IgD-negative memory B cell (primary cell): Measurements from ENCODE around the gene NXN. TPM values are rescaled to one million over a fixed set of nuclear protein-coding genes. Genes with fewer than 3 reads are reported as not detected.
"Not testable (repeated sequence)": the region's sequence is repeated elsewhere in the genome, so short reads cannot be mapped to it uniquely, and the experiment has no call there.

Experiments used
- H3K27ac Mint-ChIP-seq, 3 donors: one replicate each; pipeline ENCODE4 v1.8.0; 2020 to 2022; ENCODE audit warnings: mild to moderate bottlenecking in 3 of 3, mixed read lengths in 3 of 3, moderate library complexity in 1 of 3
- H3K27me3 Mint-ChIP-seq: one replicate; pipeline ENCODE4 v1.8.0; 2021; ENCODE audit warnings: mixed read lengths
- H3K36me3 Mint-ChIP-seq: one replicate; pipeline ENCODE4 v1.8.0; 2020; ENCODE audit warnings: mild to moderate bottlenecking, mixed read lengths
- H3K4me1 Mint-ChIP-seq, 3 donors: one replicate each; pipeline ENCODE4 v1.8.0; 2020 to 2022; ENCODE audit warnings: mixed read lengths in 3 of 3, mild to moderate bottlenecking in 1 of 3
- H3K4me3 Mint-ChIP-seq, 4 donors: one replicate each; pipeline ENCODE4 v1.8.0; 2020 to 2022; ENCODE audit warnings: mild to moderate bottlenecking in 4 of 4, mixed read lengths in 4 of 4, moderate library complexity in 3 of 4
- H3K9me3 Mint-ChIP-seq, 3 donors: one replicate each; pipeline ENCODE4 v1.8.0; 2020 to 2021; ENCODE audit warnings: mixed read lengths in 3 of 3, mild to moderate bottlenecking in 1 of 3
- polyA plus RNA-seq: library from polyadenylated mRNA; unstranded; fragments of 300-500 nt; fragmentation: Illumina TruSeq; gene quantifications from one replicate; pipeline ENCODE4 v1.2.3, GENCODE V29; 2021

The NXN gene
- polyA plus RNA-seq, 1 donor from 2014 or later: 0.18 TPM

- peaks cover 9% of the 10 kb centered on the region for H3K27me3 Mint-ChIP-seq
- H3K36me3 Mint-ChIP-seq: peaks cover 2% of the 10 kb centered on the region
- H3K9me3 Mint-ChIP-seq: no peaks in the 10 kb centered on the region
- peaks cover 0 to 2% (median 0%) of the 10 kb centered on the region in 3 donors for H3K4me1 Mint-ChIP-seq
- H3K27ac Mint-ChIP-seq: no peak overlapping the region
- no peak overlapping the region for H3K4me3 Mint-ChIP-seq
These were observed 127.2 kb downstream of the NXN start for GRCh38 chr17:852349-852748.

GRCh38 chr17:851924-852323 lies 127.7 kb downstream of the NXN start:
- no peak overlapping the region for H3K27ac Mint-ChIP-seq
- H3K4me3 Mint-ChIP-seq: no peak overlapping the region
- H3K36me3 Mint-ChIP-seq: peaks cover 2% of the 10 kb centered on the region
- H3K9me3 Mint-ChIP-seq: no peaks in the 10 kb centered on the region
- peaks cover 10% of the 10 kb centered on the region for H3K27me3 Mint-ChIP-seq
- H3K4me1 Mint-ChIP-seq: peaks cover 0 to 3% (median 3%) of the 10 kb centered on the region in 3 donors

DNA sequence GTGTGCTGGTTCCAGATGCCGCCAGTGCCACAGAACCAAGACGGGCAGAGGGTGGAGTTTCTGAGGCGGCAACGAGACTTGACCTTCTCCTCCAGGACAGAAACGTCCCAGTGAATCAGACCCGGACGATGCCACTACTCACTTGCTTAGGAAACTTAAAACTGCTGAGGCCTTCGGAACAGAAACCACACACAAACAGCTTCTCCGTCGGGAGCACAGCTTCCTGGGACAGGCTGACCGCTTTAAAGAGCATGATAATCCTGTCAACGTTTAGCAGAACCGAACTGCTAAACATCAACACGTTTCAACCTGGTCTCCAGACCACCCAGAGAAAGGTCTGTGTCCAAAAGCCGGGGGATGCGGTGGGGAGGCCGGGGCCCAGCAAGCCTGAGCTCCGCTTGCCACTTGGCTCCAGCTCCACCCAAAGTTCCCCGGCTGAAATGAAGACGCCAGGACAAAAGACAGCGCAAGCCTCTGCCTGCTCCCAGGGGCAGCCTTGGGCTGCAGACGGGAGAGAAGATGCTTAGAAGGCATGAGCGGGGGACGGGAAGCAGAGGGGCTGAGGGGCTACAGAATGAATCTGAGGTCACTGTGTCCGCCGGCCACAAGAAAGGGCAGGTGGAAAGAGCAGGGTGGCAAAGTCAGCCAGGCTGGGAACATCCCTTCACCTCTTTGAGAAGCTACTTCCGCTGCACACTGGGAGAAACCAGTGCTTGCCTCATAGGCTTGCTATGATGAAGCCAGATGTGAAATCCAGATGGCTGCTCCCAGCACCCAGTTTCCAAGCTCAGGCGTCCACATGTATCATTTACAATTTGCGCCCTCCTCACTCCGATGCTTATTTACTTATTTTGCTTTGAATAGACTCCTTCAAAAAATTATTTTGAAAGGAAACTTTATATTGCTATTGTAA lies 128.5 kb downstream of the NXN start:
- Mint-ChIP-seq H3K36me3 (peaks cover 2% of the 10 kb centered on the region), H3K9me3 (no peaks in the 10 kb centered on the region), H3K27ac (no peak overlapping the region), H3K27me3 (peaks cover 16% of the 10 kb centered on the region), H3K4me1 (peaks cover 0 to 5% (median 3%) of the 10 kb centered on the region in 3 donors), H3K4me3 (no peak overlapping the region)

GRCh38 chr17:850086-850850 lies 129.3 kb downstream of the NXN start:
- H3K4me3 Mint-ChIP-seq: no peak overlapping the region
- H3K27me3 Mint-ChIP-seq: peaks cover 18% of the 10 kb centered on the region
- H3K36me3 Mint-ChIP-seq: peaks cover 2% of the 10 kb centered on the region
- H3K4me1 Mint-ChIP-seq: peaks cover 0 to 5% (median 3%) of the 10 kb centered on the region in 3 donors
- no peak overlapping the region for H3K27ac Mint-ChIP-seq
- no peaks in the 10 kb centered on the region for H3K9me3 Mint-ChIP-seq

- Mint-ChIP-seq H3K4me1 (peaks cover 0 to 5% (median 3%) of the 10 kb centered on the region in 3 donors), H3K27me3 (peaks cover 24% of the 10 kb centered on the region), H3K27ac (no peak overlapping the region)
These were observed 131.2 kb downstream of the NXN start for GRCh38 chr17:848402-848801.

DNA sequence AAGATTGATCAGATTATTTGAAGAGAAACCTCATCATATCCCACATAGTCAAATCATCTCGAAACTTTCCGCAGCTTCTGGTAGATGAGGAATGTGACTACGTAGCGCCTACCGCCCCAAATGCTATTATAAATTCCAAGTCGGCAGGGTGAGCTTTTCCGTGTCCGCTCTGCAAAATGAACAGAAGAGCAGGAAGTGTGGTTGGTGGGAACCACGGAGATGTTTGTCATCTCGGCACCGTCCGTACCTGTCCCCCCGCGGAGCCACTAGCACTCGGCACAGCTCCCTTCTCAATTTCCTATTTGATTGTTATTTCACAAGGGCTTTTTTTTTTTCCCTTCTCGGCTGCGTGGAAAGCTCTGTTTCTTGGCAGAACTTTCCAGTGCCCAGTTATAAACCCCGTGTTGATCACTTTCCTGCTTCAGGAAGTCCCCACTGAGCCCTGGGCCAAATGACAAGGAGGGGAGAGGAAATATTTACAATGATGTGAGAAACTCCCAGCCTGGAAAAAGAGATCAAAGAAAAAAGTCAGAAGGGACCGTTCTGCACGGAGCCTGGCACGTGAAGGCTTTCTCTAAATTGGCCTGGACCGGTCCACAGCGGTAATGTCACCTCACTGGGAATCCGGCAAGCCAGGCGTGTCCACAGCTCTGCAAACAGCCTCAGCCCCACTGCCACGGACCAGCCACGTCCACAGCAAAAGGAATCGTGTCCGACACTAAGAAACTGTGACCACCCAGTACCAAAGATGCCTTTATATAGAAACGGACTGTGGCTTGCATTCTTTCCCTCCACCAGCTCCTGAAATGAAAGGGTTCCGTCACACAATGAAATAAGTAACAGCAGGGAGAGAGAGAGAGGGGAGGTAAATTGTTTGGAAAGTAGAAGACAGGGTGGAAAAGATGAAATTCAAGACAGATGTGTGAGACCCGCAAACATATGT lies 132.4 kb downstream of the NXN start:
- H3K36me3 Mint-ChIP-seq: no peaks in the 10 kb centered on the region
- peaks cover 0 to 5% (median 4%) of the 10 kb centered on the region in 3 donors for H3K4me1 Mint-ChIP-seq
- peaks cover 24% of the 10 kb centered on the region for H3K27me3 Mint-ChIP-seq
- H3K27ac Mint-ChIP-seq: no peak overlapping the region
- no peaks in the 10 kb centered on the region for H3K9me3 Mint-ChIP-seq
- no peak overlapping the region for H3K4me3 Mint-ChIP-seq

More at GRCh38 chr17:848402-848801, 131.2 kb downstream of the NXN start:
- Mint-ChIP-seq H3K4me3 (no peak overlapping the region), H3K9me3 (no peaks in the 10 kb centered on the region), H3K36me3 (peaks cover under 1% of the 10 kb centered on the region)

DNA sequence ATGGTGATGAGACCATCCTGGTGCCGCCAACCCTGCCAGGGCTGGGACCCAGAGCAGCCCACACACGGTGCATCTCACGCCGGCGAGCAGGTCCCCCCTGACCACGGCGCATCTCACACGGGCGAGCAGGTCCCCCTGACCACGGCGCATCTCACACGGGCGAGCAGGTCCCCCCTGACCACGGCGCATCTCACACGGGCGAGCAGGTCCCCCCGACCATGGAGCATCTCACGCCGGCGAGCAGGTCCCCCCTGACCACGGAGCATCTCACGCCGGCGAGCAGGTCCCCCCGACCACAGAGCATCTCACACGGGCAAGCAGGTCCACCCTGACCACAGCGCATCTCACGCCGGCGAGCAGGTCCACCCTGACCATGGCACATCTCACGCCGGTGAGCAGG lies 138.3 kb downstream of the NXN start:
- H3K27ac Mint-ChIP-seq: no peak overlapping the region
- H3K36me3 Mint-ChIP-seq: no peaks in the 10 kb centered on the region
- peaks cover 0 to 3% (median 0%) of the 10 kb centered on the region in 3 donors for H3K4me1 Mint-ChIP-seq
- no peak overlapping the region for H3K4me3 Mint-ChIP-seq
- peaks cover 11% of the 10 kb centered on the region for H3K27me3 Mint-ChIP-seq
- H3K9me3 Mint-ChIP-seq: no peaks in the 10 kb centered on the region

- H3K9me3 Mint-ChIP-seq: no peaks in the 10 kb centered on the region
- no peak overlapping the region for H3K27ac Mint-ChIP-seq
- H3K36me3 Mint-ChIP-seq: no peaks in the 10 kb centered on the region
- H3K4me3 Mint-ChIP-seq: no peak overlapping the region
- H3K4me1 Mint-ChIP-seq: peaks cover 0 to 3% (median 0%) of the 10 kb centered on the region in 3 donors
- H3K27me3 Mint-ChIP-seq: peaks cover 3% of the 10 kb centered on the region
These were observed 141.1 kb downstream of the NXN start for GRCh38 chr17:838486-838885.

- H3K27ac Mint-ChIP-seq: no peak overlapping the region
- no peak overlapping the region for H3K4me3 Mint-ChIP-seq
- H3K27me3 Mint-ChIP-seq: no peaks in the 10 kb centered on the region
- H3K9me3 Mint-ChIP-seq: peaks cover 0 to 2% (median 2%) of the 10 kb centered on the region in 3 donors
- H3K36me3 Mint-ChIP-seq: no peaks in the 10 kb centered on the region
- H3K4me1 Mint-ChIP-seq: no peaks in the 10 kb centered on the region
These were observed 143.4 kb downstream of the NXN start for GRCh38 chr17:836151-836550.

GRCh38 chr17:835721-836120 lies 143.9 kb downstream of the NXN start:
- not testable (repeated sequence) for H3K27ac Mint-ChIP-seq, H3K4me1 Mint-ChIP-seq, H3K36me3 Mint-ChIP-seq, H3K4me3 Mint-ChIP-seq, H3K27me3 Mint-ChIP-seq, H3K9me3 Mint-ChIP-seq

GRCh38 chr17:835263-835662 lies 144.3 kb downstream of the NXN start:
- Mint-ChIP-seq H3K36me3 (no peaks in the 10 kb centered on the region), H3K4me3 (no peak overlapping the region), H3K4me1 (no peaks in the 10 kb centered on the region), H3K9me3 (peaks cover 0 to 2% (median 2%) of the 10 kb centered on the region in 3 donors), H3K27ac (no peak overlapping the region), H3K27me3 (no peaks in the 10 kb centered on the region)

- Mint-ChIP-seq H3K27me3 (peaks cover 3% of the 10 kb centered on the region), H3K9me3 (peaks cover 0 to 2% (median 2%) of the 10 kb centered on the region in 3 donors), H3K4me1 (no peaks in the 10 kb centered on the region), H3K4me3 (no peak overlapping the region), H3K36me3 (no peaks in the 10 kb centered on the region), H3K27ac (no peak overlapping the region)
These were observed 145.4 kb downstream of the NXN start for GRCh38 chr17:834136-834535.

DNA sequence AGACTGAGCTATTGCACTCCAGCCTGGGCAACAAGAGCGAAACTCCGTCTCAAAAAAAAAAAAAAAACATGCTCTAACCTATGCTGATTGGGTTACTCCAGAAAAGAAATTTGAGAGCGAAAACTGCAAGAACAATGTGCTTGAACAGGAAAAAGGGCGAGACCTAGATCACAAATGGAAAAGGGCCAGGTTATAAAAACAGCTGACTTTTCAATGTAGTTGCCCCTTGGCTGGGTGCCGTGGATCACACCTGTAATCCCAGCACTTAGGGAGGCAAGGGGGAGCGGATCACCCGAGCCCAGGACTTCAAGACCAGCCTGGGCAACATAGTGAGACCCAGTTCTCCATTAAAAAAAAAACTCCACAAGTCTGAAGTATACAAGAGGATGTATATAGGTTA lies 148.6 kb downstream of the NXN start:
- no peaks in the 10 kb centered on the region for H3K36me3 Mint-ChIP-seq
- no peak overlapping the region for H3K27ac Mint-ChIP-seq
- H3K9me3 Mint-ChIP-seq: peaks cover 0 to 2% (median 2%) of the 10 kb centered on the region in 3 donors
- H3K4me1 Mint-ChIP-seq: no peaks in the 10 kb centered on the region
- no peak overlapping the region for H3K4me3 Mint-ChIP-seq
- H3K27me3 Mint-ChIP-seq: peaks cover 5% of the 10 kb centered on the region

DNA sequence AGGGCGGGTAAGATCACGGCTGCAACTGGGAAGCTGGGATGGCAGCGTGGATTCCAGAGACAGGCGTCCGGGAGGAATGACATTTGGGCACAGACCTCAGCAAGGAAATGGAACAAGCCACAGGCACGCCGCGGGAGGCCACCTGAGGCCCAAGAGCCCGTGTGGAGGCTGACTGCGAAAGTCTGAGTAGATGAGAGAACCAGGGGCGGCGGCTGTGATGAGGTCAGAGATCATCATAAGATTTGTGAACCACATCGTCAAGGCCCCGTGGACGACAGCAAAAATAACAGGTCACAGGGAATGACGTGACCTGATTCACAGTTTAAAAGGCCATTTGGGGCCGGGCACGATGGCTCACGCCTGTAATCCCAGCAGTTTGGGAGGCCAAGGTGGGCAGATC lies 149.2 kb downstream of the NXN start:
- H3K36me3 Mint-ChIP-seq: no peaks in the 10 kb centered on the region
- peaks cover 5% of the 10 kb centered on the region for H3K27me3 Mint-ChIP-seq
- H3K27ac Mint-ChIP-seq: no peak overlapping the region
- H3K4me1 Mint-ChIP-seq: no peaks in the 10 kb centered on the region
- peaks cover 0 to 2% (median 2%) of the 10 kb centered on the region in 3 donors for H3K9me3 Mint-ChIP-seq
- H3K4me3 Mint-ChIP-seq: no peak overlapping the region
